NCI-H1048 (cell line): ENCODE measurements around the gene CMC2.

ENCODE experiments used
- DNase-seq: peaks from one replicate; lab custom pipeline; 2025; lab: John Stamatoyannopoulos, UW

The CMC2 gene

GRCh38 chr16:80974649-80975376 lies 31.9 kb downstream of the CMC2 start:
- no peak for DNase-seq

- DNase-seq, result no peak
Measured at GRCh38 chr16:80973991-80974390, 32.7 kb downstream of the CMC2 start.

- no peak for DNase-seq
Measured at GRCh38 chr16:80972611-80973010, 34.1 kb downstream of the CMC2 start.

GRCh38 chr16:80971819-80972218 lies 34.9 kb downstream of the CMC2 start:
- DNase-seq, result no peak

- no peak for DNase-seq
Measured at GRCh38 chr16:80969114-80969484, 37.6 kb downstream of the CMC2 start.

- DNase-seq, result no peak
Measured at GRCh38 chr16:80968386-80969113, 38.1 kb downstream of the CMC2 start.

GRCh38 chr16:80966617-80967016 lies 40.1 kb downstream of the CMC2 start:
- DNase-seq, result no peak

GRCh38 chr16:80964351-80964750 lies 42.3 kb downstream of the CMC2 start:
- DNase-seq, result no peak

- DNase-seq, result no peak
Measured at GRCh38 chr16:80962879-80963278, 43.8 kb downstream of the CMC2 start.

GRCh38 chr16:80958284-80958683 lies 48.4 kb downstream of the CMC2 start:
- no peak for DNase-seq

GRCh38 chr16:80954985-80955384 lies 51.7 kb downstream of the CMC2 start:
- DNase-seq, result no peak

- peak; percentile 8 for DNase-seq
Measured at GRCh38 chr16:80948886-80949493, 57.7 kb downstream of the CMC2 start.

GRCh38 chr16:80947708-80948625 lies 58.7 kb downstream of the CMC2 start:
- no peak for DNase-seq

GRCh38 chr16:80947239-80947638 lies 59.4 kb downstream of the CMC2 start:
- DNase-seq, result no peak

GRCh38 chr16:80946481-80946880 lies 60.2 kb downstream of the CMC2 start:
- no peak for DNase-seq

- DNase-seq, result no peak
Measured at GRCh38 chr16:80940069-80940856, 66.4 kb downstream of the CMC2 start.

GRCh38 chr16:80938879-80939260 lies 67.8 kb downstream of the CMC2 start:
- DNase-seq, result no peak

- no peak for DNase-seq
Measured at GRCh38 chr16:80938004-80938878, 68.4 kb downstream of the CMC2 start.

GRCh38 chr16:80936410-80936809 lies 70.3 kb downstream of the CMC2 start:
- no peak for DNase-seq

- no peak for DNase-seq
Measured at GRCh38 chr16:80935691-80936090, 71.0 kb downstream of the CMC2 start.
